Central memory CD8-positive, alpha-beta T cell (primary cell): ENCODE measurements around the gene PTPN13.
"Not testable (repeated sequence)": the region's sequence is repeated elsewhere in the genome, so short reads cannot be mapped to it uniquely, and the experiment has no call there.

Experiments used
- ATAC-seq: fragments of 150-1000 bp; cut with Tn5 transposase; replicated peaks from 2 replicates; pipeline ENCODE4 v1.10.0; 2022; ENCODE audit warnings: mild to moderate bottlenecking, moderate FRiP score, moderate number of reproducible peaks; ENCODE audit not compliant: poor library complexity, severe bottlenecking; ENCODE audit errors: extremely low read depth
- DNase-seq, 2 donors: peaks; one replicate each; pipeline ENCODE4 v3.0.0; 2021; ENCODE audit warnings: low spot score in 2 of 2
- H3K27ac Mint-ChIP-seq: one replicate; pipeline ENCODE4 v1.8.0; 2022; ENCODE audit warnings: low read depth, mild to moderate bottlenecking, moderate library complexity, mixed read lengths
- H3K27me3 Mint-ChIP-seq: one replicate; pipeline ENCODE4 v1.8.0; 2022; ENCODE audit warnings: mixed read lengths
- H3K36me3 Mint-ChIP-seq: one replicate; pipeline ENCODE4 v1.8.0; 2022; ENCODE audit warnings: mild to moderate bottlenecking, moderate library complexity, mixed read lengths; ENCODE audit not compliant: insufficient read depth
- H3K4me1 Mint-ChIP-seq: one replicate; pipeline ENCODE4 v1.8.0; 2022; ENCODE audit warnings: mixed read lengths
- H3K4me3 Mint-ChIP-seq: one replicate; pipeline ENCODE4 v1.8.0; 2022; ENCODE audit warnings: mild to moderate bottlenecking, moderate library complexity, mixed read lengths
- H3K9me3 Mint-ChIP-seq: one replicate; pipeline ENCODE4 v1.8.0; 2022; ENCODE audit warnings: mixed read lengths

PTPN13 gene

GRCh38 chr4:86718152-86718551, 124.0 kb downstream of the PTPN13 start:
- no peaks in the 10 kb centered on the region for H3K27me3 Mint-ChIP-seq
- H3K4me1 Mint-ChIP-seq: no peaks in the 10 kb centered on the region
- ATAC-seq (no peak), DNase-seq (no peak)
- H3K4me3 Mint-ChIP-seq: no peak overlapping the region
- no peak overlapping the region for H3K27ac Mint-ChIP-seq
- no peaks in the 10 kb centered on the region for H3K36me3 Mint-ChIP-seq
- peaks cover 5% of the 10 kb centered on the region for H3K9me3 Mint-ChIP-seq

- not testable (repeated sequence) for H3K4me1 Mint-ChIP-seq, H3K27me3 Mint-ChIP-seq, ATAC-seq, H3K36me3 Mint-ChIP-seq, H3K4me3 Mint-ChIP-seq, H3K9me3 Mint-ChIP-seq, H3K27ac Mint-ChIP-seq, DNase-seq
Measured at GRCh38 chr4:86719149-86719548, 125.0 kb downstream of the PTPN13 start.

GRCh38 chr4:86720508-86721068, 126.5 kb downstream of the PTPN13 start:
- Mint-ChIP-seq H3K27ac (no peak overlapping the region), H3K4me1 (no peaks in the 10 kb centered on the region), H3K9me3 (peaks cover 5% of the 10 kb centered on the region), H3K27me3 (no peaks in the 10 kb centered on the region), H3K36me3 (no peaks in the 10 kb centered on the region), H3K4me3 (no peak overlapping the region)
- DNase-seq: no peak
- no peak for ATAC-seq

GRCh38 chr4:86721412-86721811, 127.3 kb downstream of the PTPN13 start:
- DNase-seq (no peak), ATAC-seq (no peak)
- H3K36me3 Mint-ChIP-seq: no peaks in the 10 kb centered on the region
- no peaks in the 10 kb centered on the region for H3K4me1 Mint-ChIP-seq
- no peaks in the 10 kb centered on the region for H3K27me3 Mint-ChIP-seq
- no peak overlapping the region for H3K27ac Mint-ChIP-seq
- peaks cover 5% of the 10 kb centered on the region for H3K9me3 Mint-ChIP-seq
- H3K4me3 Mint-ChIP-seq: no peak overlapping the region

GRCh38 chr4:86730310-86730709, 136.2 kb downstream of the PTPN13 start:
- H3K9me3 Mint-ChIP-seq: peaks cover 12% of the 10 kb centered on the region
- H3K36me3 Mint-ChIP-seq: no peaks in the 10 kb centered on the region
- DNase-seq (no peak), ATAC-seq (no peak)
- H3K4me1 Mint-ChIP-seq: no peaks in the 10 kb centered on the region
- no peak overlapping the region for H3K4me3 Mint-ChIP-seq
- H3K27me3 Mint-ChIP-seq: no peaks in the 10 kb centered on the region
- H3K27ac Mint-ChIP-seq: no peak overlapping the region

GRCh38 chr4:86737244-86737643, 143.1 kb downstream of the PTPN13 start:
- ATAC-seq (no peak), DNase-seq (no peak)
- Mint-ChIP-seq H3K36me3 (no peaks in the 10 kb centered on the region), H3K9me3 (peaks cover 6% of the 10 kb centered on the region), H3K27me3 (no peaks in the 10 kb centered on the region), H3K27ac (no peak overlapping the region), H3K4me1 (no peaks in the 10 kb centered on the region), H3K4me3 (no peak overlapping the region)

- no peak overlapping the region for H3K4me3 Mint-ChIP-seq
- no peaks in the 10 kb centered on the region for H3K4me1 Mint-ChIP-seq
- no peak for DNase-seq
- H3K27ac Mint-ChIP-seq: no peak overlapping the region
- no peaks in the 10 kb centered on the region for H3K27me3 Mint-ChIP-seq
- ATAC-seq: no peak
- H3K36me3 Mint-ChIP-seq: no peaks in the 10 kb centered on the region
- H3K9me3 Mint-ChIP-seq: peaks cover 6% of the 10 kb centered on the region
Measured at GRCh38 chr4:86741846-86742245, 147.7 kb downstream of the PTPN13 start.

- Mint-ChIP-seq H3K4me1 (no peaks in the 10 kb centered on the region), H3K27ac (no peak overlapping the region), H3K27me3 (no peaks in the 10 kb centered on the region), H3K9me3 (peaks cover 6% of the 10 kb centered on the region), H3K4me3 (no peak overlapping the region), H3K36me3 (no peaks in the 10 kb centered on the region)
- DNase-seq: no peak
- ATAC-seq: no peak
Measured at GRCh38 chr4:86744570-86744969, 150.5 kb downstream of the PTPN13 start.

GRCh38 chr4:86749121-86749520, 155.0 kb downstream of the PTPN13 start:
- DNase-seq (no peak), ATAC-seq (no peak)
- Mint-ChIP-seq H3K9me3 (no peaks in the 10 kb centered on the region), H3K27me3 (no peaks in the 10 kb centered on the region), H3K4me1 (no peaks in the 10 kb centered on the region), H3K4me3 (no peak overlapping the region), H3K36me3 (no peaks in the 10 kb centered on the region), H3K27ac (no peak overlapping the region)

GRCh38 chr4:86755388-86755787, 161.3 kb downstream of the PTPN13 start:
- ATAC-seq: no peak
- Mint-ChIP-seq H3K27ac (no peak overlapping the region), H3K4me1 (no peaks in the 10 kb centered on the region), H3K27me3 (no peaks in the 10 kb centered on the region), H3K9me3 (no peaks in the 10 kb centered on the region), H3K36me3 (no peaks in the 10 kb centered on the region), H3K4me3 (no peak overlapping the region)
- no peak for DNase-seq

GRCh38 chr4:86757468-86757867, 163.4 kb downstream of the PTPN13 start:
- ATAC-seq (no peak), DNase-seq (no peak)
- H3K27ac Mint-ChIP-seq: no peak overlapping the region
- H3K4me3 Mint-ChIP-seq: no peak overlapping the region
- no peaks in the 10 kb centered on the region for H3K4me1 Mint-ChIP-seq
- no peaks in the 10 kb centered on the region for H3K9me3 Mint-ChIP-seq
- no peaks in the 10 kb centered on the region for H3K36me3 Mint-ChIP-seq
- no peaks in the 10 kb centered on the region for H3K27me3 Mint-ChIP-seq

- Mint-ChIP-seq H3K4me1 (no peaks in the 10 kb centered on the region), H3K4me3 (no peak overlapping the region), H3K9me3 (no peaks in the 10 kb centered on the region), H3K36me3 (no peaks in the 10 kb centered on the region), H3K27ac (no peak overlapping the region), H3K27me3 (no peaks in the 10 kb centered on the region)
- DNase-seq: no peak
- ATAC-seq: no peak
Measured at GRCh38 chr4:86759298-86759697, 165.2 kb downstream of the PTPN13 start.

GRCh38 chr4:86762649-86763048, 168.5 kb downstream of the PTPN13 start:
- DNase-seq (no peak), ATAC-seq (no peak)
- Mint-ChIP-seq H3K9me3 (no peaks in the 10 kb centered on the region), H3K4me3 (no peak overlapping the region), H3K4me1 (no peaks in the 10 kb centered on the region), H3K36me3 (no peaks in the 10 kb centered on the region), H3K27ac (no peak overlapping the region), H3K27me3 (peaks cover 2% of the 10 kb centered on the region)

GRCh38 chr4:86769794-86770193, 175.7 kb downstream of the PTPN13 start:
- Mint-ChIP-seq H3K27ac (no peak overlapping the region), H3K9me3 (no peaks in the 10 kb centered on the region), H3K4me1 (no peaks in the 10 kb centered on the region), H3K36me3 (no peaks in the 10 kb centered on the region), H3K27me3 (peaks cover 5% of the 10 kb centered on the region), H3K4me3 (no peak overlapping the region)
- no peak for DNase-seq
- no peak for ATAC-seq
